Dedifferentiated amniotic fluid mesenchymal stem cell (primary cell): ENCODE results near the gene TSPAN14.
"Not testable (repeated sequence)": the region's sequence is repeated elsewhere in the genome, so short reads cannot be mapped to it uniquely, and the experiment has no call there.

Source experiments
- DNase-seq: peaks from one replicate; pipeline ENCODE4 v3.0.0-alpha.2; 2016; ENCODE audit errors: extremely low spot score

TSPAN14 gene

DNA sequence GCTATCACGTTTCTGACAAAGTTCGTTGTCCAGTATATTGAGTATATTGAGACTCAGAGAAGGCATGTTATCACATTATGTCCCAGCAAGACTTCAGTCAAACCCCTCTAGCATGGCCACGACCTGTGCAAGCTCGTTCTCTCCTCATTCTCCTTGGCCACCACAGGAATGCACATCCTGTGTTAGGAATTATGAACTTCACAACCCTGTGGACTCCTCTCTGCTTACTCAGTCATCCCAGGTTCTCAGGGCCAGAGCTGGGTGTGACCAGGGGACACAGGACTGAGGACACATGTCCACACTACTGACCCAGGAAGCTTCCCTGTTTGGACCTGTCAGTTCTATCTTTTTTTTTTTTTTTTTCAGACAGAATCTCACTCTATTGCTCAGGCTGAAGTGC is 87.9 kb downstream of the TSPAN14 start:
- no peak for DNase-seq

DNA sequence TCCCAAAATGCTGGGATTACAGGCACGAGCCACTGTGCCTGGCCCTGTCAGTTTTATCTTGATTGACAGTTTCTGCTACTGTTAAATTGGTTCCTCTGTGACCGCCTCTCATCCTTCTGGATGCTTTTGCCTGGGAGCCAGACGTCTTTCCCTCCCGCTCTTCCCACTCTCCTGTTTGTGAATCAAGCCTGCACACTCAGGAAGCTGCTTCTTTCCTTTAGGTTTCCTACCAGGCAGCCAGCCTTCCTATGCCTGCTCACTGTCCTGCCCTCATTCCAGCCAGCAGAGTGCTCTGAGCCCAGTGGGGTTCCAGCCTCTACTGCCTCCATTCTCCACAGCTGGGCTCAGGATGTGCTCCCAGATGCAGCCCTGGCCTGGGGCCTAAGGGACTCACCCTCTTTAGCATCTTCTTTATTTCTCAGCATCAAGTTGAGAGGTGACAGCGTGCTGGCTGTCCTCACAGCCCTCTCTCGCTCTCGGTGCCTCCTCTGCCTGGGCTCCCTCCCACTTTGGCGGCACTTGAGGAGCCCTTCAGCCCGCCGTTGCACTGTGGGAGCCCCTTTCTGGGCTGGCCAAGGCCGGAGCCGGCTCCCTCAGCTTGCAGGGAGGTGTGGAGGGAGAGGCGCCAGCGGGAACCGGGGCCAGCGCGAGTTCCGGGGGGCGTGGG is 88.7 kb downstream of the TSPAN14 start:
- DNase-seq: no peak

DNA sequence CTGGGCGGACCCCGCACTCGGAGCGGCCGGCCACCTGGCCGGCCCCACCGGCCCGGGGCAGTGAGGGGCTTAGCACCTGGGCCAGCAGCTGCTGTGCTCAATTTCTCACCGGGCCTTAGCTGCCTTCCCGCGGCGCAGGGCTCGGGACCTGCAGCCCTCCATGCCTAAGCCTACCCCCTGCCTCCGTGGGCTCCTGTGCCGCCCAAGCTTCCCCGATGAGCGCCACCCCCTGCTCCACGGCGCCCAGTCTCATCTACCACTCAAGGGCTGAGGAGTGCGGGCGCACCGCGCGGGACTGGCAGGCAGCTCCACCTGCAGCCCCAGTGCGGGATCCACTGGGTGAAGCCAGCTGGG is 89.2 kb downstream of the TSPAN14 start:
- not testable (repeated sequence) for DNase-seq

- no peak for DNase-seq
These were observed 90.3 kb downstream of the TSPAN14 start for GRCh38 chr10:80544316-80544953.

GRCh38 chr10:80545258-80545881 is 91.3 kb downstream of the TSPAN14 start:
- no peak for DNase-seq

DNA sequence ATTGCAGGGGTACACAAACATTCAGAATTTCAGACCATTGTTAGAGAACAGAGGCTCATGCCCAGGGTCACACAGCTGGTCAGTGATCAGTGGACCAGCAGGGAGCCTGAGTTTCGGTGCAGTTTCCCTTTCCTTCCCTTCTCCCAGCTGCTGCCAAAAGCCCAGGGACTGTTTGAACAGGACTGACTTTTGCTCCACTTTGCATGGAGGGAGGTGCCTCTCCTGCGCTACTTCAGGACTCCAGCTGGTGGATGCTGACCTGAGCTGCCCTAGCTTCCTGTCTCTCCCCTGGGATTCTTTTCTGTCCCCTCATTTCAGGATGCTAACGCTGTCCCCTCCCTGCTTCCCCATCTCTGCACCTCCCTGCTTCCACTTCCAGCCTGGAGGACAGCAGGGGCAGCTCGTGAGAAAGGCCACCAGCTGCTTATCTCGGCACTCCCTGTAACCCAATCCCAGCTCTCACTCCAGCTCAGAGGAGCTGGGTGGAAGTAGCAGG is 98.1 kb downstream of the TSPAN14 start:
- no peak for DNase-seq

GRCh38 chr10:80553436-80553835 is 99.3 kb downstream of the TSPAN14 start:
- DNase-seq: no peak

- no peak for DNase-seq
These were observed 99.9 kb downstream of the TSPAN14 start for GRCh38 chr10:80554050-80554449.

GRCh38 chr10:80555415-80555814 is 101.3 kb downstream of the TSPAN14 start:
- DNase-seq: no peak

GRCh38 chr10:80561950-80562349 is 107.8 kb downstream of the TSPAN14 start:
- DNase-seq: no peak

DNA sequence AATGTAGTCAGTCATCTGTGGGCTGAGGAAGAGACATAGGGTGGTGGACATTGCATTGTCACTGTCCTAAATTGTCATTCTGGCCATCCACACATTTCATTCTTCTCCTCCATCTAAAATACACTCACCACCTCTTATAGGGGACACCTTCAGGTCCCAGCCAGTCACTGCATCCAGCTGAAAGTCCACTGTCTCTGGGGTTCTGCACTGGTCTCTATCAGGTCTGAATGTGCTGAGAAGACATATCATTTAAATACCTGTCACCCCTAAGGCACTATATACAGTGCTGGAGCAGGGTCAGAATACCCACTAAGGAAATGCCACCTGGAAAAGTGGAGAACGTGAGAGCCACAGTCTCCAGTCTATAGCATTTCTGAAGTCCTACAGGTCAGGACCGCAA is 113.2 kb downstream of the TSPAN14 start:
- DNase-seq: no peak

DNA sequence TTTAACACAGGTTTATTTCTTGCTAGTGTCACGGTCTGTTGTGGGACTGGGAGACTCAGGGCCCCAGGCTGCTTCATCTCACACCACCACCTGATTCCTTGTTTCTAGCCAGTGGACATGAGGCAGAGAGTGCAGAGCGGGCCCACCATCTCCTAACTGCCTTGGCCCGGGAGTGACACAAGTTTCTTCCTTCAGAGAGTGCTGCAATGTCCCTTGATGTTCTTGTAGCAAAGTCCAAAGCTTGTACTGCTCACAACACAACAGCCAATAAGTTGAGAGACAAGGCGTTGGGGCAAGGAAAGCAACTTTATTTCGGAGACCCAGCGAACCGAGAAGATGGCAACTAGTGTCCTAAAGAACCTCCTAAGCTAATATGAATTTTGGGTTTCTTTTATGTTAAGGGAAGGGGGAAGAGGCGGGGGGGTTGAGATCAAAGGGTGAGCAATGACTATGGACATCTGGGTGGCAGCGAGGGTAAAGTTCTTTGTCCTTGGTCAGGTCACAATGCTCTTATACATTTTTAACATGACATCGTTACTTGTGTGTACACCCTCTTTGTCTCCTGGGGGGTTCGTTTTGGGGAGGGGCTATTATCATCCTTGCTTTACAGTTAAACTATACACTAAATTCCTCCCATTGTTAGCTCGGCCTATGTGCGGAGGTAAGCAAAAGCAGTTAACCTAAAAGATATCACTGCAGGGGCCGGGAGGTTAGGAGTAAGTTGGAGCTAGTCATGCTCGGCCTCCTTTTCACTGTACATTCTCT is 115.2 kb downstream of the TSPAN14 start:
- DNase-seq: no peak

DNA sequence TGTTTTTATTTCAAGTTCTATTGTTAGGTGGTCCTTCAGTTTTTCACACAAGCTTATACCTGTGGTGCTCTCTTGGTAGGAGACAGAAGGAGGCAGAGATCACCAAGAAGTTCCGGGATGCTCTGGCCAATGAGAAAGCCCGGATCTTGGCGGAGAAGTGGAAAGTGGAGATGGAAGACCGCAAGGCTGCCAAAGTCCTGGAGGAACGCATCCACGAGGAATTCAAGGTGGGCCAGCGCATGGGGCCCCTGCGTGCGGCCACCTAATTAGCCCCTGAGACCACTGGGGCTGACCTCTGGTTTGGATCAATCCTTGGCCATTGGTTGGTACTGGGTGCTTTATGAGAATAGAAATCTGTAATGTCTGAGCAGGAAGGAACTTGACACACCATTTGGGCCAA is 117.2 kb downstream of the TSPAN14 start:
- no peak for DNase-seq

- DNase-seq: no peak
These were observed 125.2 kb downstream of the TSPAN14 start for GRCh38 chr10:80579181-80579763.

DNA sequence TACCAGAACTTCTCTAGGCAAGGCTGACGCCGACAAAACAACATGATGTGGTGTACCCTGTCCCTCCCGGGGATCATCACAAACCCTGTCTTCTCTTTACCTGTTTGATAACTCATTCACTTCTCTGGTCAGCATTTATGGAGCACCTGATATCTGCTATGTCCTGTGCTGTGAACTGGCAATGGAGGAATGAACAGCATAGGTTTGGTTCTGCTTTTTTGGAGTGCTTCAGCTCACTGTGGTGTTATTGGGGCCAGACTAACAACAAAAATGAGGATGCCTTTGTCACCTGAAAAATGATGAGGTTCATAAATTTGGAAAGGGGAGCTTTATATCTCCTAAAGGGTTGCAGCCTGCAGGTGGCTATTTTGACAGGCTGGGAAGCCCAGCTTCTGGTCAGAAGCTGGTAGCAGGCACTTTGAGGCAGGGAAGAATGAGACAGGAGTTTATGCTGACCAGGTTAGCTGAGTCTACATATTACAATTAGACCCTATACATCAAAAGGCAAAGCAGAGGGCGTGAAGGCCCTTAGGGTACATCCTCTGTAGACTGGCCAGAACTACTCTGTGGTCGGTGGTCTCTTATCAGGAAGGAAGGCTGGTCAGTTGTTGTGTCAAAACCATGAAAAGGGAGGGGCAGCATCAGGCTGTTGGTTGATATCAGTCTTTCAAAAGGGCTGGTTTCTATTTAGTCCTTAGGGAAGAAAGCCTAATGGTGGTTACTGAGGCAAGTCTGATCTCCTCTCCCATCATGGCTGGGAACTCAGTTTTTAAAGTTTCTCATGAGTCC is 125.9 kb downstream of the TSPAN14 start:
- no peak for DNase-seq

DNA sequence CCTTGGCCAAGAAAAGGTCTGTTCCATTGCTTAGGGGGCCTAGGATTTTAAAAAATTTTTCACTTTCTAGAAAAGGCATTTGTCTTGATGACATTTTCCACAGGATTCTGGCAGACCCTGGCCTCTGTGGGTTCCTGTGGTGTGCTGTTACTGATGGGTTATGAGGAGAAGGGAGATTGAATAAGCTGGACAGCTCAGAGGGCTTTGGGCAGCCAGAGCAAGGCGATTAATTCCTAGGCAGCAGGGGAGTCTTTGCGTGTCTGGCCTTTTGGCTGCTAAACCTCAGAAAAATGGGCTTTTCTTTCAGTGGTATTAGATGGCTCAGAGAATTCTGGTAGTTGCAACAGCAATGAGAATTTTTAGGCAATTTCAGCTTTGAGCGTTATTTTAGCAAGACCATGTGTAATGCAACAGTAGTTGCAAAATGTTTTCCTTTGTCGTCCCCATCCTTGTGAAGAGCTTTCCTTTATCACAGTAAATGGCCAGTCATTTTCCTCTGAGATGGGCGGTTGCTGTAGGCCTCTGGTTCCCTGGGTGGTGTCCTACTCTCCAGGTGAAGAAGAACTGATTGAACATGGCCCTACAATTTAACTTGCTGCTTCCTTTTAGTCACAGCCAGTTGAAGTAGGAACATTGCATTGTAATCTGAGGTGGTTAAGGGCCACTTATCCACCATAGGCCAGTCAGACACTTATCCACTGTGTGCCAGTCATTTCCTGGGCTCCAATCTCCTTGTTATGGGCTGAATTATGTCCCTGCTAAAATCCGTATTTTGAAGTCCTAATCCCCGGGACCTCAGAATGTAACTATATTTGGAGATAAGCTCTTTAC is 126.7 kb downstream of the TSPAN14 start:
- DNase-seq: no peak

DNA sequence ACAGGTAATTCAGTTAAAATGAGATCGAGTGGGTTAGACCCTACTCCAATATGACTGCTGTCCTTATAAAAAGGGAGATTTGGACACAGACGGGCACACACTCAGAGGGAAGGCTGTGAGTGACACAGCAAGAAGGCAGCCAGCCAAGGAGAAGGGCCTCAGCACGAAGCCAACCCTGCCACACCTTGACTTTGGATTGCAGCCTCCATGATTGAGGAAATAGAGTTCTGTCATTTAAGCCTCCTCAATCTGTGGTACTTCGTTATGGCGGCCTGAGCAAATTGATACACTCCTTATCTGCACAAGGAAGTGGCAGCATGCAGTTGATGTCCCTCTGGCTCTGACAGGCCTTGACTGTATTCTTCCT is 127.3 kb downstream of the TSPAN14 start:
- DNase-seq: no peak

GRCh38 chr10:80582286-80582960 is 128.3 kb downstream of the TSPAN14 start:
- no peak for DNase-seq
